Esophagus muscularis mucosa (tissue), 4 donors: Measurements from ENCODE around the gene HPN. TPM values are rescaled to one million over a fixed set of nuclear protein-coding genes. Genes with fewer than 3 reads are reported as not detected.

ENCODE experiments used
- DNase-seq: peaks from one replicate; pipeline ENCODE4 v3.0.0-alpha.2; 2017; ENCODE audit errors: extremely low spot score
- H3K27ac ChIP-seq, 4 donors: fragments of 200-600 bp; sonication (generic); replicated peaks in 1 of 4; 1 replicate in 3 of 4; 2 replicates in 1 of 4; pipeline ENCODE4 v1.5.1; 2016 to 2019; ENCODE audit warnings: mild to moderate bottlenecking in 1 of 4
- H3K27me3 ChIP-seq, 4 donors: fragments of 200-600 bp; sonication (generic); one replicate each; pipeline versions ENCODE4 v1.5.1 to v1.6.0; 2016 to 2019
- H3K36me3 ChIP-seq, 4 donors: fragments of 200-600 bp; sonication (generic); one replicate each; pipeline ENCODE4 v1.5.1; 2016 to 2019
- H3K4me1 ChIP-seq, 4 donors: fragments of 200-600 bp; sonication (generic); one replicate each; pipeline ENCODE4 v1.5.1; 2016 to 2019
- H3K4me3 ChIP-seq, 4 donors: fragments of 200-600 bp; sonication (generic); 1 replicate in 2 of 4; 2 replicates in 2 of 4; pipeline ENCODE4 v1.5.1; 2016 to 2019; ENCODE audit warnings: mild to moderate bottlenecking in 4 of 4, moderate library complexity in 1 of 4
- H3K9me3 ChIP-seq, 4 donors: fragments of 200-600 bp; sonication (generic); 1 replicate in 3 of 4; 2 replicates in 1 of 4; pipeline ENCODE4 v1.5.1; 2016 to 2019
- CTCF ChIP-seq, 3 experiments: fragments of 200-600 bp in 2 of 3; fragments of 450-650 bp in 1 of 3; sonication (generic) in 2 of 3; IDR thresholded peaks; one replicate each; pipeline ENCODE4 v1.5.1; 2017 to 2019; ENCODE audit warnings: antibody characterized with exemption in 3 of 3, mild to moderate bottlenecking in 2 of 3, moderate library complexity in 1 of 3
- EP300 ChIP-seq: sonication (generic); formaldehyde crosslinking; IDR thresholded peaks from one replicate; pipeline ENCODE4 v1.6.1; 2017; ENCODE audit warnings: antibody characterized with exemption
- POLR2A ChIP-seq: fragments of 450-650 bp; IDR thresholded peaks from one replicate; pipeline ENCODE4 v1.6.1; 2017; ENCODE audit warnings: antibody characterized with exemption, moderate library complexity, mild to moderate bottlenecking, low read depth
- POLR2AphosphoS5 ChIP-seq, 2 donors: sonication (generic); formaldehyde crosslinking; IDR thresholded peaks; one replicate each; pipeline ENCODE4 v1.6.1; 2017; ENCODE audit warnings: antibody characterized with exemption in 2 of 2
- WGBS: methylation state at CpG from one replicate; pipeline ENCODE4 v1.1.5; 2018; 5-methylcytosine and 5-hydroxymethylcytosine counted together
- intact Hi-C: fragments of 100-400 bp; cut with DNase I; formaldehyde crosslinking; loops from one replicate; pipeline ENCODE4 v1.15.1; 2023
- total RNA-seq, 4 donors: library from RNA; depleted of rRNA; stranded (reverse); fragments of >200 nt; gene quantifications; one replicate each; pipeline versions ENCODE4 v1.1.0 to v1.2.1, GENCODE V29; 2016

Gene HPN
- total RNA-seq, 4 donors from 2014 or later: 0.33 to 0.86 (median 0.58) TPM; not detected in 1

GRCh38 chr19:35089554-35089953 is 48.0 kb downstream of the HPN start:
- DNase-seq: no peak
- H3K4me3 ChIP-seq: no peak overlapping the region
- no peaks in the 10 kb centered on the region for H3K36me3 ChIP-seq
- no peaks in the 10 kb centered on the region for H3K9me3 ChIP-seq
- TF ChIP-seq POLR2AphosphoS5 (IDR thresholded peaks at IDR 0.05): no peak
- H3K27ac ChIP-seq: no peak overlapping the region
- WGBS: 87% methylated on average over 8 of the region's 8 CpGs
- intact Hi-C loops: no loop called here
- H3K27me3 ChIP-seq: peaks cover 0 to 55% (median 10%) of the 10 kb centered on the region in 4 donors
- H3K4me1 ChIP-seq: peaks cover 3 to 13% (median 11%) of the 10 kb centered on the region in 4 donors

- H3K27me3 ChIP-seq: peaks cover 0 to 55% (median 10%) of the 10 kb centered on the region in 4 donors
- peaks cover 3 to 13% (median 11%) of the 10 kb centered on the region in 4 donors for H3K4me1 ChIP-seq
- no peaks in the 10 kb centered on the region for H3K9me3 ChIP-seq
- intact Hi-C loops: loop anchor here (2.0 kb wide), 1 partner anchor 117 kb away; no protein-coding TSS in a partner anchor
- no peaks in the 10 kb centered on the region for H3K36me3 ChIP-seq
- 38% methylated on average over 9 of the region's 9 CpGs for WGBS
- DNase-seq: no peak
- TF ChIP-seq POLR2AphosphoS5 (IDR thresholded peaks at IDR 0.05) (no peak), POLR2A (no peak), EP300 (no peak), CTCF (IDR thresholded peaks at IDR 0.05) (no peak)
- peak overlapping the region in 1 of 4 donors; percentile 1 for H3K4me3 ChIP-seq
- H3K27ac ChIP-seq: no peak overlapping the region
These were observed 48.6 kb downstream of the HPN start for GRCh38 chr19:35090160-35090505.

- peaks cover 3 to 13% (median 11%) of the 10 kb centered on the region in 4 donors for H3K4me1 ChIP-seq
- TF ChIP-seq POLR2A (no peak), POLR2AphosphoS5 (IDR thresholded peaks at IDR 0.05) (no peak), EP300 (no peak), CTCF (IDR thresholded peaks at IDR 0.05) (peak; percentile 47 to 67 (median 50))
- DNase-seq: no peak
- WGBS: 16% methylated on average over 21 of the region's 36 CpGs
- intact Hi-C loops: loop anchor here (2.0 kb wide), 1 partner anchor 118 kb away; no protein-coding TSS in a partner anchor
- no peak overlapping the region for H3K27ac ChIP-seq
- no peaks in the 10 kb centered on the region for H3K36me3 ChIP-seq
- no peaks in the 10 kb centered on the region for H3K9me3 ChIP-seq
- H3K27me3 ChIP-seq: peaks cover 0 to 55% (median 10%) of the 10 kb centered on the region in 4 donors
- peak overlapping the region in 3 of 4 donors; percentile 12 to 31 (median 19) for H3K4me3 ChIP-seq
These were observed 49.1 kb downstream of the HPN start for GRCh38 chr19:35090506-35091214.

GRCh38 chr19:35093430-35093829 is 51.9 kb downstream of the HPN start:
- Histone ChIP-seq H3K27ac (no peak overlapping the region), H3K4me1 (peaks cover 3 to 13% (median 11%) of the 10 kb centered on the region in 4 donors), H3K27me3 (peaks cover 0 to 48% (median 10%) of the 10 kb centered on the region in 4 donors), H3K9me3 (no peaks in the 10 kb centered on the region), H3K4me3 (no peak overlapping the region), H3K36me3 (no peaks in the 10 kb centered on the region)
- DNase-seq: no peak
- TF ChIP-seq CTCF (IDR thresholded peaks at IDR 0.05) (no peak), POLR2A (no peak), EP300 (no peak), POLR2AphosphoS5 (IDR thresholded peaks at IDR 0.05) (no peak)
- intact Hi-C loops: no loop called here
- 94% methylated on average over 5 of the region's 5 CpGs for WGBS

GRCh38 chr19:35093941-35094647 is 52.6 kb downstream of the HPN start:
- no peak overlapping the region for H3K4me3 ChIP-seq
- no peaks in the 10 kb centered on the region for H3K9me3 ChIP-seq
- peaks cover 3 to 13% (median 11%) of the 10 kb centered on the region in 4 donors for H3K4me1 ChIP-seq
- DNase-seq: no peak
- intact Hi-C loops: no loop called here
- TF ChIP-seq POLR2A: no peak
- TF ChIP-seq EP300: no peak
- no peak for TF ChIP-seq CTCF (IDR thresholded peaks at IDR 0.05)
- no peak for TF ChIP-seq POLR2AphosphoS5 (IDR thresholded peaks at IDR 0.05)
- H3K27me3 ChIP-seq: peaks cover 0 to 42% (median 10%) of the 10 kb centered on the region in 4 donors
- H3K36me3 ChIP-seq: no peaks in the 10 kb centered on the region
- WGBS: 72% methylated on average over 7 of the region's 11 CpGs
- H3K27ac ChIP-seq: no peak overlapping the region
